Cerebellar cortex (tissue), 1 donor: ENCODE data around the gene PITPNM3.
"Not testable (repeated sequence)": the region's sequence is repeated elsewhere in the genome, so short reads cannot be mapped to it uniquely, and the experiment has no call there.

Experiments
- DNase-seq: peaks from one replicate; pipeline ENCODE4 v3.0.0-alpha.2; 2015; ENCODE audit warnings: low spot score

PITPNM3 gene

GRCh38 chr17:6574687-6575595, 18.6 kb upstream of the PITPNM3 start:
- peak; percentile 68 for DNase-seq

DNA sequence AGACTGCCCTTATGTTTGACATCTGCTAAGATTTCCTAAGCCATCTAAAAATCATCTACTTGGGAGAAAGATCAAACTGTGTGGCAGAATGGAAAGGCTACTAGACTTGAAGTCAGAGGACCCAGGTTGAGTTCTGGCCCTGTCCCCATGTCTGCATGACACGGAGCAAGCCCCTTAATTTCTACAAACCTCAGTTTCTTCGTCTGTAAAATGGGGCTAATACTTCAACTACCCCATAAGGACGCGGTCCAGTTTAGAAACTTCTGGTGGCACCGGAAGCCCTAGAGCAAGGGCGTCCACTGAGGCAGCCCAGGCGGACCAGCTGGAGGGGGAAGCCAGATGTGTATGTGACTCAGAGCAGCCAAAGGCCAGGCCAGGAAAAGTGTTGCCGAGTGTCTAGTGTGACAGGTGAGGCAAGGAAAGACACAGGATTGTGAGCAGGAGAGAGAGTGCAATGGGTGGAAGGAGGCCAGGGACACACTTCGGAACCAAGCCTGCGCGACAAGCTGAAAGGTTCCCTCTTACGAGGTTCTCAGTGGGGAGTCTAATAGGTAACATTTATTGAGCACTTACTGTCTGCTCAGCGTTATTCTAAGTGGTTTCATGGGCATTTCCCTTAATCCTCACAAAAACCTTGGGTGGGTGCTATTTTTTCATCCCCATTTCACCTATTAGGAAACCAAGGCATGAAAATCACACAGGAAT, 17.8 kb upstream of the PITPNM3 start:
- DNase-seq = no peak

DNA sequence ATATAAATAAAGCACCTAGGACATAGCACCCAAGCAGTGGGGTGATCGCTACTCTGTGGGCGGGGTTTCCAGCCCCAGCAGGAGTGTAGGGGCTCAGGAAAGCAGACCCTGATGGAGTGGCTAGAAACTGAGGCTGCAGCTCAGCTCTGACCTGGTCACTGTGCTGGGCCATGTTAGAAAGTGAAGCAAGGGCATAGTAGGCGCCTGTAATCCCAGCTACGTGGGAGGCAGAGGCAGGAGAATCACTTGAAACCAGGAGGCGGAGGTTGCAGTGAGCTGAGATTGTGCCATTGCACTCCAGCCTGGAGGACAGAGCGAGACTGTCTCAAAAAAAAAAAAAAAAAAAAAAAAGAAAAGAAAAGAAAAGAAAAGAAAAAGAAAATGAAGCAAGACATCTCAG, 17.1 kb upstream of the PITPNM3 start:
- DNase-seq = not testable (repeated sequence)

DNA sequence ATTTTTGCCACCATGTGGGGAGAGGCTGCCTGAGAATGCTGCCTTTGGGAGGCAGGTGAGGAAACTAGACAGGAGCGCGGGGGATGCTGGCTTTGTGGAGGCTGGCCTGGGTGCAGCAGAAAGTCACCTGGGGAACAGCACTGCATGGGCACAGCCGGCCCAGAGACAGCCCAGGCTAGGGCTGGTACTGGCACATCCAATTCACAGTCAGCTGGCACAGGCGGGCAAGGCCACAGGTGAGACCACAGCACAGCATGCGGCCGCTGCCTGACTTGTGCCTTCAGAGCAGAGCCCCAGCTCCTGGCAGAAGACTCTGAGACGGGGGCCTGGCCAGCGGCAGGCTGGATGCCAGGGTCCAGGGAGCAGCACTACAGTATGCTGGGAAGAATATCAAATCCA, 16.6 kb upstream of the PITPNM3 start:
- DNase-seq = no peak

GRCh38 chr17:6571452-6571781, 15.1 kb upstream of the PITPNM3 start:
- DNase-seq = no peak

- no peak for DNase-seq
Measured at GRCh38 chr17:6570731-6571451, 14.5 kb upstream of the PITPNM3 start.

DNA sequence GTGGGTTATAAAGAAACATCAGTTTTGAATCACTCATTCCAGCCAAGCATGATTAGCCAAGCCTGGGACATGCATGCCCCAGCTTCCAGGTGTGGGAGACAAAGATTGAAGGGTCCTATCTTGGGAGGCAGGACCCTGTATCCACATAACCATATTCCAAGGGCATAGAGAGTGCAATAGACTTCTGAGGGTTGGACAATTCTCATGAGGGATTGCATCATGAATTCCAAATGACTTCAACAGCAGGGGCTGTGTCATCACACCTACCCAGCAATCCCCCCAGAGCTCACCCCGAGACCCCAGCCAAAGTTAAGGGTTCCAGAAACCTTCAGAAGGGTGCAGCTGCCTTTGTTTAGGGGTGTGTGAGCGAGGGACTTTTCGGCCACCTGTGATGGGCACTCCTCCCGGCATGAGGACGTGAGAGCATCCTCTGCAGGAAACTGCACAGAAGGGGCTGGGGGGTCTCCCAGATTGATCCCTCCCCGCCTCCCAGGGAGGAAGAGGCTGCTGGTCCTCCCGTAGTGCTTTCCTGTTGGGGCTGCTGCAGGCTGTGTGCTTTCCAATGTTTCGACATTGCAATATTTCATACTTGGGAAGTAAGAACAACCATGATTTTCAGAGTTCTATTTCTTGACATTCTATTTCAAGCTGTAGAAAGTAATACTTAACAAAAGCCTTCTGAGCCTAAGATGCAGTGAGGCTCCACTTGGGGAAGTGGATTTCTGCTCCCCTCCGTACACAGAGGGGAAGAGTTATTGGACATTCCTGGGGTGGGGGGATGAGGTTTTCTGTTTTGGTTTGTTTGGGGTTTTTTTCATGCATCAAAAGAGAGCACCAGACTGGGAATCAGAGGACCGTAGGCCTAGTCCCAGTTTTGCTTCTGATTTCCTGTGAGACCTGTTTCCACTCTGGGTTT, 13.3 kb upstream of the PITPNM3 start:
- no peak for DNase-seq

DNA sequence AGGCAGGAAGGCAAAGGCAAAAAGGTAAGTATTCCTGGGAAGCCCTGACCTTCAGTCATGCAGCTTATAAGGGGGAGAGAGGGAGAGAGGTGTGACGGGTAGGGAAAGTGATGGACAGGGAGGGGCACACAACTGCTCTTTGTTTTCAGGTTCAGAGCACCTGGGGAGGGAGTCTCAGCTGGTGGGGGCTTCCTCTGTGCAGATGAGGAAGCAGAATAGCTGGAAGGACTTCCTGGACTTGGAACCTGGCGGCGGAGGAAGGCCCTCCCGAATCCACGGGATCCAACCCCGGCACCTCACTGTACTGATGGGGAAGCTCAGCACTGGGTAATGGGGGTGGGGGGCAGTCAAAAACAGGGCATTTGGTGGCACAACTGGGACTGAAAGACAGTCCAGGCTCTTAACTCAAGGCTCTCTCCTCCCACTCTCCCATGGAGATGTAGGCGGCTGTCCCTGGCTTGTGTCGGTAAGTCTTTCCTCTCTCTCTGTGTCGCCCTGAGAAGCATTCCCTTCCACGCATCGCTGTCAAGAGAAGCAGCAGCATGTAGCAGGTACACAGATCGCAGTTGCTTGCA, 11.9 kb upstream of the PITPNM3 start:
- DNase-seq = no peak

- no peak for DNase-seq
Measured at GRCh38 chr17:6567528-6568183, 11.3 kb upstream of the PITPNM3 start.

DNA sequence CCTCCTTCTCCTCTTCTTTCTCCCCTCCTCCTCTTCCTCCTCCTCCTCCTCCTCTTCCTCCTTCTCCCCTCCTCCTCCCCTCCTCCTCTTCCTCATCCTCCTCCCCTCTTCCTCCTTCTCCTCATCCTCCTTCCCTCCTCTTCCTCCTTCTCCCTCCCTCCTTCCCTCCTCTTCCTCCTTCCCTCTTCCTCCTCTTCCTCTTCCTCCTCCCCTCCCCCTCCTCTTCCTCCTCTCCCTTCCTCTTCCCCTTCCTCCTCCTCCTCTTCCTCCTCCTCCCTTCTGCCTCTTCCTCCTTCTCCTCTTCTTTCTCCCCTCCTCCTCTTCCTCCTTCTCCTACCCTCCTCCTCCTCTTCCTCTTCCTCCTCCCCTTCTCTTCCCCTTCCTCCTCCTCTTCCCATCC, 5.1 kb upstream of the PITPNM3 start:
- DNase-seq = no peak

DNA sequence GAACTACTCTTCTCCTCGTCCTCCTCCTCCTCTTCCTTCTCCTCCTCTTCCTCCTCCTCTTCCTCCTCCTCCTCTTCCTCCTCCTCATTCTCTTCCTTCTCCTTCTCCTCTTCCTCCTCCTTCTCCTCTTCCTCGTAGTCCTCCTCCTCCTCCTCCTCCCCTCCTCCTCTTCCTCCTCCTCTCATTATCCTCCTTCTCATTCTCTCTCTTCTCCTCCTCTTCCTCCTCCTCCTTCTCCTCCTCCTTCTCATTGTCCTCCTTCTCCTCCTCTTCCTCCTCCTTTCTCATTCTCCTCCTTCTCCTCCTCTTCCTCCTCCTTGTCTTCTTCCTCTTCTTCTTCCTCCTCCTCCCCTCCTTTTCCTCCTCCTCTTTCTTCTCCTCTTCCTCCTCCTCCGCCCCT, 4.1 kb upstream of the PITPNM3 start:
- DNase-seq = no peak

DNA sequence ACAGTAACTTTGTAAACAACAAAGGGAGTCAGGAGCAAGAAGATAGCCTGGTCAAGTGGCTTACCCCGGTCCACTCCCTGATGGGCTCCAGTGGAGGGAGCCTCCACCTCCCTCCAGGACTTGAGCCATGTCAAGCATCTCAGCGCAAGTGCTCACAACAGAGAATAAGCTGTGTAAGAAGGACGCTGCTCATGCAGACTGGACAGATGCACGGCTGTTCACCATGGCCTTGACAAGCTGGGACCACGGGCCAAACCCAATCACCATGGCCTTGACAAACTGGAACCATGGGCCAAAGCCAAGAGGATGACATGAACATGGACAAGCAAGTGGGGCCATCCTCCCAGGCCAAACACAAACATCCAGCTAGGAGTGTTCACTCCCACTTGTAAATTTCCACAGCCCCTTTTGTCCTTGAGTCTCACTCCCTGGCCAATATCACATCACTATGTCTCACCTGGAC, 3.4 kb upstream of the PITPNM3 start:
- DNase-seq = no peak

DNA sequence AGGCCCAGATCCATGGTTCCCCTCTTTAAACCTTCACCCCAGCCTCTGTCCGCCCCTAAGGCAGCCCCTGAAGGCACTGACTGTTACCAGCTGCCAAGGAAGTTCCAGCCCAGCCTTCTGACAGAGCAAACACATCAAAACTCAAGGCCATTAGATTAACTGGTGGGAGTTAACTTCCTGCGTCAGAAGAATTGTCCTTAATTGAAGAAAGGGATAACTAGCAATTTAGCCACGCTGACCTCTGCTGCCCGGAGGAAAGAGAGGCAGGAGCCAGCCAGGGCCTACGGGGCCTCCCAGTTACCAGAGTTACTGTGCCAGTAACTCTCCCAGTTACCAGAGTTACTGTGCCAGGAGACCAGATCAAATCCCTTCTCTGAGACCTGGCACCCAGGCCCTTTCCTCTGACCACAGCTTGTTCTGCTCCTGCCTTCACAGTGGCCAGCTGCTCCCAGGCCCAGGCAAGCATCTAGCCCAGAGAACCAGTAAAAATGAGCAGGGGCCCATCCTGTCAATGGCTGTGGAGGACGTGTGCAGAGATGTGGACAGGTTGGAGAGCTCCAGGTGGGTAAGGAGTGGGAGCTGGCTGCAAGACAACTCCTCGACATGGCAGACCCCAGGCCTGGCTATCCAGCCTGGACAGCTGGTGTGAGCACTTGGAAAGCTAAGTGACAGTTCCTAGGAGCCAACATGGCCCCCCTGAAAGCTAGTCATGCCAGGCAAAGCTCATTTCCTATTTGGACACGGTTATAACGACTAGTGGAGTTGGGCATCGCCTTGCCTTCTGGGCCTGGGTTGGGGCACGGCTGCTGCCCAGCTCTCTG, 2.8 kb upstream of the PITPNM3 start:
- peak; percentile 88 for DNase-seq

GRCh38 chr17:6558276-6558675, 1.9 kb upstream of the PITPNM3 start:
- DNase-seq = no peak

GRCh38 chr17:6557040-6557438, 684 bp upstream of the PITPNM3 start:
- no peak for DNase-seq

DNA sequence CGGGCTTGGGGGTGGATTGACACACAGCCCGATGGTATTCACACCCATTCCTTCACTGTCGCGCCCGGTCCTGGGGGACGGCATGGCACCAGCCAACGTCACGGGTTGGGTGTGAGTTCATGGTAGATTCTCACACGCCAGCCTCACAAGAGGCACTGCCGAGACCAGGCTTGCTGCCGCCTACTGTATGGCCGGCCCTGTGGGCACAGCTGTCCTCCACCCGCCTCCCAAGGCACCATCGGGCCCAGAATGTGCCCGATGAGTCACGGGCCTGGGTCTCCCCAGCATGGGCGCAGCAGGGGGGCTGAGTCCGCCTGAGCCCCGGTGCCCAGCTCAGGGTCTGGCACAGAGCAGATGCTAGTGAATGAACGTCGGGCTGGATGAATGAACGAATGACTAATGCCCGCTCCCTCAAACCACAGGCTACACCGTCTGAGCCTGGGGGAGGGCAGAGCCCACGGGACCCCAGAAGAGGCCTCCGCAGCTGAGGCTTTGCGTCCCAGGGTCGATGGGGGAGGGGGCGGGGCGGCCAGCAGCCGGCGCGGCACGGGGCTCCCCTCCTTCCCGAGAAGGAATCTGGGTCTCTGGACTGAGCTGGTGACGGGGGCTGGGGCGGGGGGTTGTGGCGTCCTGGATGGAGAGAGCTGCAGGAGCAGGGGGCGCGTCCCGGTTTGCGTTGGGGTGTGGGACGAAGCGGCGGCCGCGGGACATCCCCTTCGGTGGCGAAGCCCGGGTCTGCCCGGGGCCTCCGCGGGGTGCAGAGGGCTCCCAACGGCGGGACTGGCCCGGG, 829 bp downstream of the PITPNM3 start:
- DNase-seq = peak; percentile 71

DNA sequence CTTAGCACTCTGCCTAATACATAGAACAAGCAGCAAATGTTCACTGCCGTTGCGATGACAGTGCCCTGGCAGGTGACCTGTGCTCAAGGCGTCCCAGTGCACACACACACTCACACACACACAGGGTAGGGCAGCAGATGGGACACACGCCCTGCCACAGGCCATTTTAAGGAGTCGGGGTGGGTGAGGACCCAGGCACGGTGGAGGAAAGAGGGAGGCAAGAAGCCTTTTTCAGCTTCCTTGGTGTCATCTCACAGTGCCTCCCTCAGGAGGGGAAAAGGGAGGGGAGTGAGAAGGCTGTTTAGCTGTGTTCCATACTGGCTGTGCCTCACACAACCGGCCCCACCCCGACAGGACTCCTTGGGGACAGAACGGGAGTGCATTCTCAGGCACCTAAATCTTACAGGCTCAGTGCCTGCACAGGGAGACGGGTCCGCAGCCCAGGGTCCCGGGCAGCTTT, 1.5 kb downstream of the PITPNM3 start:
- DNase-seq = peak; percentile 61

GRCh38 chr17:6554342-6554741, 2.0 kb downstream of the PITPNM3 start:
- no peak for DNase-seq
